Spleen (tissue), 11 donors: Measurements from ENCODE around the gene NBAS. TPM values are rescaled to one million over a fixed set of nuclear protein-coding genes. Genes with fewer than 3 reads are reported as not detected.
A peak's percentile ranks its signal among the peaks of the same experiment; 100 is the strongest.

Experiments used
- DNase-seq: peaks from one replicate; pipeline ENCODE4 v3.0.0-alpha.2; 2020
- H3K27ac ChIP-seq, 8 donors: fragments of 200-600 bp; sonication (generic) in 7 of 8; 1 replicate in 4 of 8; 2 replicates in 4 of 8; pipeline versions ENCODE4 v1.5.0 to v1.8.0; 2016 to 2021; ENCODE audit warnings: inconsistent platforms in 4 of 8, mild to moderate bottlenecking in 4 of 8, moderate library complexity in 1 of 8
- H3K27me3 ChIP-seq, 7 donors: fragments of 200-600 bp; sonication (generic) in 6 of 7; replicated peaks in 1 of 7; 1 replicate in 4 of 7; 2 replicates in 3 of 7; pipeline versions ENCODE4 v1.5.0 to v1.8.0; 2016 to 2021; ENCODE audit warnings: inconsistent platforms in 3 of 7, mild to moderate bottlenecking in 1 of 7
- H3K36me3 ChIP-seq, 6 donors: fragments of 200-600 bp; sonication (generic) in 5 of 6; 1 replicate in 4 of 6; 2 replicates in 2 of 6; pipeline versions ENCODE4 v1.5.0 to v1.8.0; 2016 to 2021; ENCODE audit warnings: inconsistent platforms in 2 of 6
- H3K4me1 ChIP-seq, 6 donors: fragments of 200-600 bp; sonication (generic) in 5 of 6; 1 replicate in 3 of 6; 2 replicates in 3 of 6; pipeline versions ENCODE4 v1.5.0 to v1.8.0; 2016 to 2021; ENCODE audit warnings: inconsistent platforms in 3 of 6
- H3K4me3 ChIP-seq, 8 donors: fragments of 200-600 bp; sonication (generic) in 7 of 8; 1 replicate in 4 of 8; 2 replicates in 4 of 8; pipeline versions ENCODE4 v1.5.0 to v1.8.0; 2016 to 2021; ENCODE audit warnings: inconsistent platforms in 4 of 8, mild to moderate bottlenecking in 4 of 8, moderate library complexity in 2 of 8
- H3K9me3 ChIP-seq, 8 donors: fragments of 200-600 bp; sonication (generic) in 7 of 8; 1 replicate in 4 of 8; 2 replicates in 4 of 8; pipeline versions ENCODE4 v1.5.0 to v1.8.0; 2016 to 2021; ENCODE audit warnings: inconsistent platforms in 4 of 8
- POLR2A ChIP-seq, 3 donors: fragments of 450-650 bp; IDR thresholded peaks; one replicate each; pipeline ENCODE4 v1.5.1; 2017; ENCODE audit warnings: antibody characterized with exemption in 3 of 3, mild to moderate bottlenecking in 1 of 3
- POLR2AphosphoS5 ChIP-seq, 3 donors: sonication (generic); formaldehyde crosslinking; IDR thresholded peaks; one replicate each; pipeline ENCODE4 v1.5.1; 2017; ENCODE audit warnings: antibody characterized with exemption in 3 of 3
- WGBS, 5 donors: extraction: QIAGEN DNeasy Blood & Tissue Kit in 3 of 5; methylation state at CpG; one replicate each; pipeline versions ENCODE4 v1.1.5 to v1.1.7; 2013 to 2018; 5-methylcytosine and 5-hydroxymethylcytosine counted together
- intact Hi-C: fragments of 100-400 bp; cut with DNase I; formaldehyde crosslinking; loops from one replicate; pipeline ENCODE4 v1.15.0; 2023; ENCODE audit warnings: low total_unique reads
- polyA plus RNA-seq, 3 donors: library from polyadenylated mRNA; stranded (reverse); fragments of 200-250 nt; gene quantifications; one replicate each; pipeline ENCODE4 v1.2.1, GENCODE V29; 2013
- total RNA-seq, 7 donors: library from RNA; depleted of rRNA in 3 of 7; stranded (reverse); fragments of >200 nt in 3 of 7; fragmentation: NEBNext Ultra II Directional in 4 of 7; extraction: Animal tissue kit (Norgen Biotek cat#: 25700) in 4 of 7; gene quantifications; one replicate each; pipeline versions ENCODE4 v1.1.0 to v1.2.1, GENCODE V29; 2016 to 2021
- TF ChIP-seq, protein P1 (sequence below), 11 experiments: fragments of 200-600 bp in 7 of 11; fragments of 450-650 bp in 4 of 11; sonication (generic) in 4 of 11; IDR thresholded peaks in 8 of 11; conservative IDR thresholded peaks in 3 of 11; 1 replicate in 7 of 11; 2 replicates in 4 of 11; pipeline versions ENCODE4 v1.4.0 to v1.8.0; 2016 to 2021; ENCODE audit warnings: antibody characterized with exemption in 11 of 11, inconsistent platforms in 4 of 11, mild to moderate bottlenecking in 1 of 11
- donor health status: healthy with polysubstance abuse.
- donor health status: DM: no; HTN: no; CAD: no; lungs with moderate emphysema.
- donor health status: DM: no; HTN: no; CAD: no.
- donor health status: Bipolar disorder and iron deficiency.
- donor health status: healthy.
- donor health status: DM: no; HTN: no; CAD: no.
- donor health status: DM: yes; HTN: yes; CAD: no.

NBAS gene
- total and polyA plus RNA-seq, 10 donors = 21.1 to 49.0 (median 40.9) TPM

DNA sequence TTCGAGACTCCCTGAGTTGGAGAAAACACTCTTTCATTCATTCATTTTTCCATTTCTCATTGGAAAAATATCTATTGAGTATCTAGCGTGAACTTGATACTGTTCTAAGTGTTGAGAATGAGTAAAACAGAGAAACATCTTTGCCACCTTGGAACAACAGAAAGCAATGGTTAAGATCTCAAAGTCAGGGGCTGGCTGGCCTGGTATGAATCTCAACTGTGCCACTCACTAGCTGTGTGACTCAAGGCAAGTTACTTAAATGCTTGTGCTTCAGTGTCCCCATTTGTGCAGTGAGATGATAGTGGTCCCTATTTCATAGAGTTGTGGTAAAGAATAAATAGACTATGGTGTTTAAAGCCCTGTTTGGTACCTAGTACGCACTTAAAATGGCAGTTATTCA, 415.2 kb downstream of the NBAS start:
- 71 to 94% (median 90%) methylated on average over 3 of the region's 3 CpGs for WGBS, 5 donors
- Histone ChIP-seq H3K27ac (no peak overlapping the region), H3K9me3 (no peaks in the 10 kb centered on the region), H3K36me3 (no peaks in the 10 kb centered on the region), H3K4me3 (no peak overlapping the region), H3K4me1 (peaks cover 0 to 14% (median 11%) of the 10 kb centered on the region in 6 donors), H3K27me3 (no peaks in the 10 kb centered on the region)
- DNase-seq = no peak
- intact Hi-C loops = no loop called here
- no peak for TF ChIP-seq POLR2A (IDR thresholded peaks at IDR 0.05)
- TF ChIP-seq POLR2AphosphoS5 (IDR thresholded peaks at IDR 0.05) = no peak
- TF ChIP-seq, protein P1, sequence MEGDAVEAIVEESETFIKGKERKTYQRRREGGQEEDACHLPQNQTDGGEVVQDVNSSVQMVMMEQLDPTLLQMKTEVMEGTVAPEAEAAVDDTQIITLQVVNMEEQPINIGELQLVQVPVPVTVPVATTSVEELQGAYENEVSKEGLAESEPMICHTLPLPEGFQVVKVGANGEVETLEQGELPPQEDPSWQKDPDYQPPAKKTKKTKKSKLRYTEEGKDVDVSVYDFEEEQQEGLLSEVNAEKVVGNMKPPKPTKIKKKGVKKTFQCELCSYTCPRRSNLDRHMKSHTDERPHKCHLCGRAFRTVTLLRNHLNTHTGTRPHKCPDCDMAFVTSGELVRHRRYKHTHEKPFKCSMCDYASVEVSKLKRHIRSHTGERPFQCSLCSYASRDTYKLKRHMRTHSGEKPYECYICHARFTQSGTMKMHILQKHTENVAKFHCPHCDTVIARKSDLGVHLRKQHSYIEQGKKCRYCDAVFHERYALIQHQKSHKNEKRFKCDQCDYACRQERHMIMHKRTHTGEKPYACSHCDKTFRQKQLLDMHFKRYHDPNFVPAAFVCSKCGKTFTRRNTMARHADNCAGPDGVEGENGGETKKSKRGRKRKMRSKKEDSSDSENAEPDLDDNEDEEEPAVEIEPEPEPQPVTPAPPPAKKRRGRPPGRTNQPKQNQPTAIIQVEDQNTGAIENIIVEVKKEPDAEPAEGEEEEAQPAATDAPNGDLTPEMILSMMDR (IDR thresholded peaks at IDR 0.05 in 8 of 11, conservative IDR thresholded peaks at IDR 0.05 in 3 of 11) = no peak

DNA sequence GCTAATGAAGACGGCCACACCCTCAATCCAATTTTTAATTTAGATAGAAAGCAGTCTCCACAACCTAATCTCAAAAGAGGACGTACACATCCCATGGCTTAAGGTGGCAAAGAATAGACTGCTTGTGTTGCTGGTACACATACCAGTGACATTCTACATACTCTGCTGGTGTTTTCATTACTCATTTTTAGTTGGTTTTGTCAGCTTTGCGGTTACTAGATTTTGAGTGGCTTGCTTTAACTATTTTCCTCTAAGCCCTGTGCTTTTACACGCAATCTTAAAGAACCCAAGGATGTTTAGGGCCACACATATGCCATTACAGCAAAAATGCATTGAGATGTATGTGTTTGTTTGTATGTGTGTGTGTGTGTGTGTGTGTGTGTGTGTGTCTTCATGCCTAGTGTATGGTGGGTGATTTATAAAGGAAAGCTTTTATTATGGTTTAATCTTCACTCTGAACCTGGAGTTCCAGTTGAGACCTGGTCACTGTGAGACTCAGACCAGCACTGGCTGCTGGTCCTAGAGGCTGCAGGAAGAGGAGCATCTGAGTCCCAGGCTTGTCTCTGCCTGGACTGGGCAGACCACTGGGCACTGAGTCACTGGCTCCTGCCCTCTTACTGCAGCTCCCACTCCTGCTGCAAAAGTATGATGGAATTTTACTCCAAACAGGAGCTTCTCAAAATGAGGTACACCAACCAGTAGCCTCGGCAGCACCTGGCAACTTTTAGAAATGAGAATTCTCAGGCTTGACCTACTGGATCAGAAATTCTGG, 415.9 kb downstream of the NBAS start:
- no peaks in the 10 kb centered on the region for H3K27me3 ChIP-seq
- H3K4me3 ChIP-seq = no peak overlapping the region
- H3K36me3 ChIP-seq = no peaks in the 10 kb centered on the region
- H3K9me3 ChIP-seq = peaks cover 0 to 4% (median 1%) of the 10 kb centered on the region in 8 donors
- peaks cover 0 to 14% (median 11%) of the 10 kb centered on the region in 6 donors for H3K4me1 ChIP-seq
- no peak for TF ChIP-seq POLR2A (IDR thresholded peaks at IDR 0.05)
- TF ChIP-seq, protein P1 (IDR thresholded peaks at IDR 0.05 in 8 of 11, conservative IDR thresholded peaks at IDR 0.05 in 3 of 11) = no peak
- TF ChIP-seq POLR2AphosphoS5 (IDR thresholded peaks at IDR 0.05) = no peak
- intact Hi-C loops = no loop called here
- no peak overlapping the region for H3K27ac ChIP-seq
- no peak for DNase-seq
- 81 to 94% (median 91%) methylated on average over 4 to 5 of the region's 5 CpGs for WGBS, 5 donors

DNA sequence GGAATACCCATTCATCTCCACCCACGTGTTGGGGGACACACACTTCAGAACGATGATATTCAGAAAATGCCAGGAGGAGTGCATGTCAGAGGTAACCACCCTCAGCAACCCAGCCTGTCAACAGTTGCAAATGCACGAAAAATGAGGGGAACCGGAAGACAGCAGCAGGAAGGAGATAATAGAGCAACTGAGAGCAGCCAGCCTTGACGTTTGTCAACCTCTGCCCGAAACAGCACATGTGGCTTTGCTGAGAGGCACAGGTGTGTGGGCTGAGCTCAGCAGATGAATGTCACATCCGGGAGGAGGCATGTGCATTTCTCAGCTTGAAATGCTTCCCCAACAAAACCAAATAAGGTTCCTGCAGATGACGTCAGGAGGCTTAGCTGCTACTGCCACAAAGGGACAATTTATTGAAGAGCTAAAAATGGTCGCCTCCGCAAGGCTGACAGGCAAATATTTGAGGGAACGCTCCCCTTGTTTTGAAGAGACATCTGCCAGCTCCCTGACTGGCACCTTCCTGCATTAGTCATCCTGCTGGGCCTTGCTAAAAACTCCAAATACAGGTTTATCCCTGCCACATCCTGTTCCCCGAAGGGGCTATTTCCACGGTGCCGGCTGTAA, 419.0 kb downstream of the NBAS start:
- Histone ChIP-seq H3K27ac (peak overlapping the region in 4 of 8 donors; percentile 39 to 69 (median 50)), H3K4me3 (peak overlapping the region in 1 of 8 donors; percentile 8)
- WGBS, 5 donors = 3 to 11% (median 7%) methylated on average over 14 of the region's 14 CpGs

DNA sequence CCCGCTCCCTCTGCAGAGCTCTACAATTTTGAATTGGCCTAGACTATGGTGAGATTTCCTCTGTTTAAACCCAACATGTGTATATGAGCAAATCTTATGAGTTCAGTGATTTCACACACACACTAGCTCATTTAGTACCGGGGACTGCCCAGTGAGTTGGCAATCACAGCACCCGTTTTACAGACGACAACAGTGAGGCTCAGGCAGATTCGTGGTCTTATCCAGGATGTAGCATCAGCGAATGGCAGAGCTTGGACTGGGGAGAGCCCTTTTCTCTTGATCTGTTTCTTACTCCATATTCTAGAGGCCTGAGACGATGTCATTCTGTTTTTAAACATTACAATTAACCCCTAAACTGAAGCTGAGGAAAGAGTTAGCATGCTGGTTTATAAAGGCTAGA, 419.9 kb downstream of the NBAS start:
- H3K36me3 ChIP-seq = no peaks in the 10 kb centered on the region
- no peak overlapping the region for H3K4me3 ChIP-seq
- H3K4me1 ChIP-seq = peaks cover 0 to 14% (median 11%) of the 10 kb centered on the region in 6 donors
- TF ChIP-seq POLR2A (IDR thresholded peaks at IDR 0.05) = no peak
- no peak for TF ChIP-seq POLR2AphosphoS5 (IDR thresholded peaks at IDR 0.05)
- TF ChIP-seq, protein P1 (IDR thresholded peaks at IDR 0.05 in 8 of 11, conservative IDR thresholded peaks at IDR 0.05 in 3 of 11) = no peak
- WGBS, 5 donors = 87 to 94% (median 90%) methylated on average over 7 of the region's 7 CpGs
- H3K27ac ChIP-seq = no peak overlapping the region
- no peaks in the 10 kb centered on the region for H3K27me3 ChIP-seq
- no peak for DNase-seq
- intact Hi-C loops = no loop called here
- peaks cover 0 to 12% (median 8%) of the 10 kb centered on the region in 8 donors for H3K9me3 ChIP-seq

More for the DNA sequence above, 419.0 kb downstream of the NBAS start:
- intact Hi-C loops = no loop called here
- TF ChIP-seq POLR2A (IDR thresholded peaks at IDR 0.05) = no peak
- TF ChIP-seq POLR2AphosphoS5 (IDR thresholded peaks at IDR 0.05) = peak in 2 of 3 donors; percentile 57 to 62
- Histone ChIP-seq H3K27me3 (no peaks in the 10 kb centered on the region), H3K36me3 (no peaks in the 10 kb centered on the region), H3K4me1 (peaks cover 0 to 14% (median 11%) of the 10 kb centered on the region in 6 donors), H3K9me3 (peaks cover 0 to 12% (median 8%) of the 10 kb centered on the region in 8 donors)
- peak; percentile 83 for DNase-seq
